BE2C (cell line): Measurements from ENCODE around the gene CEP131.

ENCODE experiments used
- DNase-seq: peaks from one replicate; pipeline ENCODE4 v3.0.0-alpha.2; 2020
- H3K27me3 ChIP-seq: fragments of 250-450 bp; sonication (Bioruptor Pico); 2 replicates; pipeline ENCODE4 v1.5.1; 2020; ENCODE audit warnings: mild to moderate bottlenecking
- H3K36me3 ChIP-seq: fragments of 250-450 bp; sonication (Bioruptor Pico); 2 replicates; pipeline ENCODE4 v1.5.1; 2020; ENCODE audit warnings: mild to moderate bottlenecking
- H3K4me1 ChIP-seq: fragments of 250-450 bp; sonication (Bioruptor Pico); 2 replicates; pipeline ENCODE4 v1.5.1; 2020
- H3K4me3 ChIP-seq: 2 replicates; pipeline ENCODE4 v1.5.1; 2011; ENCODE audit warnings: low read depth, low read length
- H3K9me3 ChIP-seq: fragments of 250-450 bp; sonication (Bioruptor Pico); 2 replicates; pipeline ENCODE4 v1.5.1; 2020
- CTCF ChIP-seq: IDR thresholded peaks from 2 replicates; pipeline ENCODE4 v1.5.1; 2012; ENCODE audit warnings: mild to moderate bottlenecking, low read depth, low read length

The CEP131 gene

GRCh38 chr17:81253358-81254131, 30.8 kb upstream of the CEP131 start:
- H3K27me3 ChIP-seq = no peaks in the 10 kb centered on the region
- DNase-seq = peak; percentile 63
- no peaks in the 10 kb centered on the region for H3K9me3 ChIP-seq
- H3K4me1 ChIP-seq = peaks cover 35% of the 10 kb centered on the region
- H3K4me3 ChIP-seq = no peak overlapping the region
- H3K36me3 ChIP-seq = no peaks in the 10 kb centered on the region; the same call in 1 of the 2 replicates
- TF ChIP-seq CTCF = peak; percentile 82

- Histone ChIP-seq H3K4me1 (peaks cover 32% of the 10 kb centered on the region), H3K9me3 (no peaks in the 10 kb centered on the region), H3K27me3 (no peaks in the 10 kb centered on the region), H3K36me3 (no peaks in the 10 kb centered on the region; the same call in 1 of the 2 replicates), H3K4me3 (no peak overlapping the region)
- no peak for DNase-seq
- no peak for TF ChIP-seq CTCF
These were observed 30.2 kb upstream of the CEP131 start for GRCh38 chr17:81252987-81253329.

GRCh38 chr17:81252326-81252986, 29.7 kb upstream of the CEP131 start:
- Histone ChIP-seq H3K36me3 (no peaks in the 10 kb centered on the region; the same call in 1 of the 2 replicates), H3K4me3 (no peak overlapping the region), H3K27me3 (no peaks in the 10 kb centered on the region), H3K4me1 (peaks cover 31% of the 10 kb centered on the region), H3K9me3 (no peaks in the 10 kb centered on the region)
- no peak for TF ChIP-seq CTCF
- peak; percentile 57 for DNase-seq

GRCh38 chr17:81251709-81252301, 29.0 kb upstream of the CEP131 start:
- peaks cover 31% of the 10 kb centered on the region for H3K4me1 ChIP-seq
- no peaks in the 10 kb centered on the region for H3K9me3 ChIP-seq
- no peak for TF ChIP-seq CTCF
- 0 out of 2 replicates have a peak overlapping the region, but pooled peaks have one; percentile 3 for H3K4me3 ChIP-seq
- no peaks in the 10 kb centered on the region for H3K27me3 ChIP-seq
- DNase-seq = peak; percentile 84
- no peaks in the 10 kb centered on the region for H3K36me3 ChIP-seq

GRCh38 chr17:81251094-81251708, 28.4 kb upstream of the CEP131 start:
- Histone ChIP-seq H3K27me3 (no peaks in the 10 kb centered on the region), H3K9me3 (no peaks in the 10 kb centered on the region), H3K36me3 (no peaks in the 10 kb centered on the region), H3K4me3 (0 out of 2 replicates have a peak overlapping the region, but pooled peaks have one; percentile 3), H3K4me1 (peaks cover 31% of the 10 kb centered on the region)
- TF ChIP-seq CTCF = no peak
- peak; percentile 71 for DNase-seq
